ENCODE measurements around the gene ERMP1. TPM values are rescaled to one million over a fixed set of nuclear protein-coding genes. Genes with fewer than 3 reads are reported as not detected.

Gene ERMP1
- total RNA-seq, 1 donor from 2014 or later: 23.1 TPM

- no peak for DNase-seq (ENCODE audit: low spot score)
- Mint-ChIP-seq H3K4me3 (no peak overlapping the region), H3K36me3 (ENCODE audit: low read depth) (peaks cover 32% of the 10 kb centered on the region), H3K27ac (no peak overlapping the region), H3K9me3 (no peaks in the 10 kb centered on the region), H3K27me3 (ENCODE audit: insufficient read depth) (no peaks in the 10 kb centered on the region), H3K4me1 (ENCODE audit: low read depth) (peaks cover 9% of the 10 kb centered on the region)
- intact Hi-C loops (cut with micrococcal nuclease): no loop called here
Measured at GRCh38 chr9:5748438-5748837, 84.5 kb downstream of the ERMP1 start.

- no peaks in the 10 kb centered on the region for H3K4me1 Mint-ChIP-seq (ENCODE audit: low read depth)
- no peaks in the 10 kb centered on the region for H3K27me3 Mint-ChIP-seq (ENCODE audit: insufficient read depth)
- H3K36me3 Mint-ChIP-seq (ENCODE audit: low read depth): peaks cover 32% of the 10 kb centered on the region
- H3K27ac Mint-ChIP-seq: no peak overlapping the region
- H3K9me3 Mint-ChIP-seq: no peaks in the 10 kb centered on the region
- DNase-seq (ENCODE audit: low spot score): no peak
- intact Hi-C loops (cut with micrococcal nuclease): no loop called here
- H3K4me3 Mint-ChIP-seq: no peak overlapping the region
Measured at GRCh38 chr9:5743109-5743508, 89.8 kb downstream of the ERMP1 start.

GRCh38 chr9:5736563-5737346, 96.2 kb downstream of the ERMP1 start:
- Mint-ChIP-seq H3K27ac (no peak overlapping the region), H3K4me1 (ENCODE audit: low read depth) (no peaks in the 10 kb centered on the region), H3K9me3 (no peaks in the 10 kb centered on the region), H3K4me3 (no peak overlapping the region), H3K27me3 (ENCODE audit: insufficient read depth) (no peaks in the 10 kb centered on the region), H3K36me3 (ENCODE audit: low read depth) (peaks cover 24% of the 10 kb centered on the region)
- no peak for DNase-seq (ENCODE audit: low spot score)
- intact Hi-C loops (cut with micrococcal nuclease): no loop called here

GRCh38 chr9:5735072-5735471, 97.8 kb downstream of the ERMP1 start:
- Mint-ChIP-seq H3K4me3 (no peak overlapping the region), H3K4me1 (ENCODE audit: low read depth) (no peaks in the 10 kb centered on the region), H3K9me3 (no peaks in the 10 kb centered on the region), H3K27ac (no peak overlapping the region), H3K27me3 (ENCODE audit: insufficient read depth) (no peaks in the 10 kb centered on the region), H3K36me3 (ENCODE audit: low read depth) (peaks cover 24% of the 10 kb centered on the region)
- intact Hi-C loops (cut with micrococcal nuclease): no loop called here
- DNase-seq (ENCODE audit: low spot score): no peak

Other genes starting within 250 kb of the ERMP1 start
- 20.9 and 22.3 TPM in 2 replicates for gene RIC1, start 204.0 kb downstream of the ERMP1 start, total RNA-seq
- not detected in 2 replicates for gene MLANA, start 57.8 kb upstream of the ERMP1 start, total RNA-seq
- 19.2 and 22.7 TPM in 2 replicates for gene RANBP6, start 182.5 kb upstream of the ERMP1 start, total RNA-seq

All from activated T-helper 1 cell treated with anti-CD3 and anti-CD28 coated beads, Interleukin-12 subunit alpha, Interleukin-12 subunit beta, Interleukin-2, Interleukin-4 antibody, amounts not matched to agents 30 ng/mL and 10 ng/mL and 1 ng/mL, durations not matched to agents 14 hours and 24 hours and 36 hours (primary cell).